ENCODE results near the gene FAT2.

The FAT2 gene

GRCh38 chr5:151617841-151618710 lies 26.9 kb upstream of the FAT2 start:
- WGBS (ENCODE audit: extremely low coverage, insufficient coverage, insufficient read length), result no CpG with 5 or more reads among the region's 3 CpGs

GRCh38 chr5:151617383-151617840 lies 26.3 kb upstream of the FAT2 start:
- Histone ChIP-seq H3K9ac (ENCODE audit: low read length) (no peak overlapping the region), H3K79me1 (ENCODE audit: low read length) (peaks cover 22% of the 10 kb centered on the region), H3K14ac (ENCODE audit: low read length) (no peak overlapping the region), H2BK12ac (ENCODE audit: low read length) (peak overlapping the region; percentile 61), H3K36me3 (ENCODE audit: control insufficient read depth in 1 of 2, insufficient read depth in 2 of 2, low read length in 2 of 2) (no peaks in the 10 kb centered on the region), H2AK5ac (ENCODE audit: low read length) (no peak overlapping the region), H4K91ac (ENCODE audit: low read depth, low read length) (no peak overlapping the region), H3K4me2 (ENCODE audit: low read length) (no peak overlapping the region), H2BK120ac (ENCODE audit: insufficient read depth, low read length, poor library complexity) (no peak overlapping the region), H4K8ac (ENCODE audit: low read depth, low read length) (no peak overlapping the region), H3K4me1 (ENCODE audit: control insufficient read depth in 1 of 2, insufficient read depth in 2 of 2, low read length in 2 of 2) (peaks cover 31 to 49% of the 10 kb centered on the region in 2 experiments), H2AFZ (ENCODE audit: insufficient read depth, low read length, poor library complexity) (no peak overlapping the region), H3K79me2 (ENCODE audit: control insufficient read depth, insufficient read depth, low read length, poor library complexity) (peaks cover 3% of the 10 kb centered on the region), H3K27ac (ENCODE audit: low read depth, low read length) (no peak overlapping the region), H3K4ac (ENCODE audit: low read depth, low read length) (no peak overlapping the region), H3K23ac (ENCODE audit: low read length) (no peak overlapping the region), H2BK5ac (ENCODE audit: low read depth, low read length, poor library complexity) (no peak overlapping the region), H3K4me3 (ENCODE audit: low read depth, low read length) (no peak overlapping the region), H3K18ac (ENCODE audit: low read length) (no peak overlapping the region), H3K27me3 (ENCODE audit: insufficient read depth, low read length) (no peaks in the 10 kb centered on the region), H4K12ac (ENCODE audit: low read depth, low read length) (no peak overlapping the region), H3K9me3 (ENCODE audit: insufficient read depth, low read depth, low read length) (no peaks in the 10 kb centered on the region)
- WGBS (ENCODE audit: extremely low coverage, insufficient coverage, insufficient read length), result no CpG with 5 or more reads among the region's 6 CpGs
- no peak for DNase-seq

More at GRCh38 chr5:151617841-151618710, 26.9 kb upstream of the FAT2 start:
- H3K36me3 ChIP-seq (ENCODE audit: control insufficient read depth in 1 of 2, insufficient read depth in 2 of 2, low read length in 2 of 2), result no peaks in the 10 kb centered on the region
- peaks cover 22% of the 10 kb centered on the region for H3K79me1 ChIP-seq (ENCODE audit: low read length)
- H3K4me3 ChIP-seq (ENCODE audit: low read depth, low read length), result no peak overlapping the region
- no peak overlapping the region for H2BK120ac ChIP-seq (ENCODE audit: insufficient read depth, low read length, poor library complexity)
- H3K23ac ChIP-seq (ENCODE audit: low read length), result no peak overlapping the region
- H3K4ac ChIP-seq (ENCODE audit: low read depth, low read length), result no peak overlapping the region
- no peak overlapping the region for H4K12ac ChIP-seq (ENCODE audit: low read depth, low read length)
- H2AK5ac ChIP-seq (ENCODE audit: low read length), result no peak overlapping the region
- no peak overlapping the region for H3K4me2 ChIP-seq (ENCODE audit: low read length)
- H3K4me1 ChIP-seq (ENCODE audit: control insufficient read depth in 1 of 2, insufficient read depth in 2 of 2, low read length in 2 of 2), result peaks cover 31 to 48% of the 10 kb centered on the region in 2 experiments
- no peak overlapping the region for H2AFZ ChIP-seq (ENCODE audit: insufficient read depth, low read length, poor library complexity)
- no peaks in the 10 kb centered on the region for H3K27me3 ChIP-seq (ENCODE audit: insufficient read depth, low read length)
- H3K14ac ChIP-seq (ENCODE audit: low read length), result no peak overlapping the region
- peak overlapping the region; percentile 13 for H2BK12ac ChIP-seq (ENCODE audit: low read length)
- peak; percentile 71 to 82 for DNase-seq
- no peaks in the 10 kb centered on the region for H3K9me3 ChIP-seq (ENCODE audit: insufficient read depth, low read depth, low read length)
- no peak overlapping the region for H2BK5ac ChIP-seq (ENCODE audit: low read depth, low read length, poor library complexity)
- H3K27ac ChIP-seq (ENCODE audit: low read depth, low read length), result no peak overlapping the region
- no peak overlapping the region for H3K9ac ChIP-seq (ENCODE audit: low read length)
- no peak overlapping the region for H3K18ac ChIP-seq (ENCODE audit: low read length)
- no peak overlapping the region for H4K91ac ChIP-seq (ENCODE audit: low read depth, low read length)
- H3K79me2 ChIP-seq (ENCODE audit: control insufficient read depth, insufficient read depth, low read length, poor library complexity), result peaks cover 3% of the 10 kb centered on the region
- no peak overlapping the region for H4K8ac ChIP-seq (ENCODE audit: low read depth, low read length)

GRCh38 chr5:151615431-151615830 lies 24.3 kb upstream of the FAT2 start:
- WGBS (ENCODE audit: extremely low coverage, insufficient coverage, insufficient read length), result no CpG with 5 or more reads among the region's 4 CpGs
- H4K8ac ChIP-seq (ENCODE audit: low read depth, low read length), result no peak overlapping the region
- no peak overlapping the region for H3K23ac ChIP-seq (ENCODE audit: low read length)
- H4K12ac ChIP-seq (ENCODE audit: low read depth, low read length), result no peak overlapping the region
- H3K9ac ChIP-seq (ENCODE audit: low read length), result no peak overlapping the region
- peak overlapping the region; percentile 25 for H3K18ac ChIP-seq (ENCODE audit: low read length)
- no peak for DNase-seq
- H4K91ac ChIP-seq (ENCODE audit: low read depth, low read length), result peak overlapping the region; percentile 52
- H3K9me3 ChIP-seq (ENCODE audit: insufficient read depth, low read depth, low read length), result no peaks in the 10 kb centered on the region
- no peak overlapping the region for H3K14ac ChIP-seq (ENCODE audit: low read length)
- H2AK5ac ChIP-seq (ENCODE audit: low read length), result no peak overlapping the region
- peak overlapping the region; percentile 13 for H2BK5ac ChIP-seq (ENCODE audit: low read depth, low read length, poor library complexity)
- H3K4ac ChIP-seq (ENCODE audit: low read depth, low read length), result no peak overlapping the region
- peak overlapping the region; percentile 37 for H2BK120ac ChIP-seq (ENCODE audit: insufficient read depth, low read length, poor library complexity)
- H3K27ac ChIP-seq (ENCODE audit: low read depth, low read length), result peak overlapping the region; percentile 45
- H3K79me2 ChIP-seq (ENCODE audit: control insufficient read depth, insufficient read depth, low read length, poor library complexity), result peaks cover 3% of the 10 kb centered on the region
- H2AFZ ChIP-seq (ENCODE audit: insufficient read depth, low read length, poor library complexity), result no peak overlapping the region
- peaks cover 24 to 40% of the 10 kb centered on the region in 2 experiments for H3K4me1 ChIP-seq (ENCODE audit: control insufficient read depth in 1 of 2, insufficient read depth in 2 of 2, low read length in 2 of 2)
- no peak overlapping the region for H3K4me3 ChIP-seq (ENCODE audit: low read depth, low read length)
- peaks cover 13% of the 10 kb centered on the region for H3K79me1 ChIP-seq (ENCODE audit: low read length)
- H3K4me2 ChIP-seq (ENCODE audit: low read length), result no peak overlapping the region
- H3K36me3 ChIP-seq (ENCODE audit: control insufficient read depth in 1 of 2, insufficient read depth in 2 of 2, low read length in 2 of 2), result no peaks in the 10 kb centered on the region
- H2BK12ac ChIP-seq (ENCODE audit: low read length), result peak overlapping the region; percentile 39
- H3K27me3 ChIP-seq (ENCODE audit: insufficient read depth, low read length), result no peaks in the 10 kb centered on the region

GRCh38 chr5:151614565-151614964 lies 23.4 kb upstream of the FAT2 start:
- WGBS (ENCODE audit: extremely low coverage, insufficient coverage, insufficient read length), result no CpG with 5 or more reads among the region's 7 CpGs
- H3K9me3 ChIP-seq (ENCODE audit: insufficient read depth, low read depth, low read length), result no peaks in the 10 kb centered on the region
- H3K18ac ChIP-seq (ENCODE audit: low read length), result peak overlapping the region; percentile 25
- DNase-seq, result no peak
- H3K23ac ChIP-seq (ENCODE audit: low read length), result no peak overlapping the region
- peak overlapping the region; percentile 37 for H2BK120ac ChIP-seq (ENCODE audit: insufficient read depth, low read length, poor library complexity)
- no peak overlapping the region for H2BK5ac ChIP-seq (ENCODE audit: low read depth, low read length, poor library complexity)
- no peak overlapping the region for H3K4me2 ChIP-seq (ENCODE audit: low read length)
- no peaks in the 10 kb centered on the region for H3K36me3 ChIP-seq (ENCODE audit: control insufficient read depth in 1 of 2, insufficient read depth in 2 of 2, low read length in 2 of 2)
- H3K9ac ChIP-seq (ENCODE audit: low read length), result no peak overlapping the region
- H3K4me3 ChIP-seq (ENCODE audit: low read depth, low read length), result no peak overlapping the region
- H3K4ac ChIP-seq (ENCODE audit: low read depth, low read length), result no peak overlapping the region
- peaks cover 16 to 31% of the 10 kb centered on the region in 2 experiments for H3K4me1 ChIP-seq (ENCODE audit: control insufficient read depth in 1 of 2, insufficient read depth in 2 of 2, low read length in 2 of 2)
- H2AFZ ChIP-seq (ENCODE audit: insufficient read depth, low read length, poor library complexity), result no peak overlapping the region
- H4K12ac ChIP-seq (ENCODE audit: low read depth, low read length), result no peak overlapping the region
- peak overlapping the region; percentile 69 for H3K14ac ChIP-seq (ENCODE audit: low read length)
- peaks cover 3% of the 10 kb centered on the region for H3K79me2 ChIP-seq (ENCODE audit: control insufficient read depth, insufficient read depth, low read length, poor library complexity)
- no peak overlapping the region for H2BK12ac ChIP-seq (ENCODE audit: low read length)
- H4K8ac ChIP-seq (ENCODE audit: low read depth, low read length), result no peak overlapping the region
- H3K27ac ChIP-seq (ENCODE audit: low read depth, low read length), result no peak overlapping the region
- no peaks in the 10 kb centered on the region for H3K27me3 ChIP-seq (ENCODE audit: insufficient read depth, low read length)
- H2AK5ac ChIP-seq (ENCODE audit: low read length), result no peak overlapping the region
- peak overlapping the region; percentile 52 for H4K91ac ChIP-seq (ENCODE audit: low read depth, low read length)
- H3K79me1 ChIP-seq (ENCODE audit: low read length), result peaks cover 7% of the 10 kb centered on the region

All from trophoblast cell (in vitro differentiated cells and primary cell).